ENCODE data around the gene ACP7. TPM values are rescaled to one million over a fixed set of nuclear protein-coding genes. Genes with fewer than 3 reads are reported as not detected.
"Not testable (repeated sequence)": the region's sequence is repeated elsewhere in the genome, so short reads cannot be mapped to it uniquely, and the experiment has no call there.

The ACP7 gene
- total RNA-seq, 1 donor from 2014 or later = not detected

- intact Hi-C loops (cut with micrococcal nuclease) = no loop called here
These were observed 46.4 kb downstream of the ACP7 start for GRCh38 chr19:39130337-39131254.

DNA sequence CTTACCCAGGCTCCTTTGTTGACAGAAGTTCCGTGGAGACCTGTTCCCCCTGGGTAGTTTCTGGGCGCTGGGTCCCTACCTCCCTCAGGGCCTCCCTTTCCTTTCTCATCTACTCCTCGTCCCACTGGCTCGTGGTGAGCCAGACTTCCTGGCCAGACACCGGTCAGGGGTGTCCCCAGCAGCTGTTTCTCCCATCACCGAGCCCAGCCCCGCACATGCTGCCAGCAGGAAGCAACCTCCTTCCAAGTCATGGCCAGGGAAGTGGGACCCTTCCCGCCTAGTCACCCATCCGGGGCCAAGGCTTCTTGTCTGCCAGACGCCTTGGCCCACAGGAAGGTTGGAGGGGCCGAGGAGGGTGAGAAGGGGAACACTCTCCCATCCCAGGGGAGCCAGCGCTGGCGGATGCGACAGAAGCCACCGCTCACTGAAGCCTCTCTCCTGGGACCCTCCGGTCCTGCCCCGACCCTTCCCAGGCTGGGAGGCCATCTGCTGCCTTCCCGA, 47.1 kb downstream of the ACP7 start:
- intact Hi-C loops (cut with micrococcal nuclease) = no loop called here

- intact Hi-C loops (cut with micrococcal nuclease) = no loop called here
These were observed 48.3 kb downstream of the ACP7 start for GRCh38 chr19:39132344-39132969.

DNA sequence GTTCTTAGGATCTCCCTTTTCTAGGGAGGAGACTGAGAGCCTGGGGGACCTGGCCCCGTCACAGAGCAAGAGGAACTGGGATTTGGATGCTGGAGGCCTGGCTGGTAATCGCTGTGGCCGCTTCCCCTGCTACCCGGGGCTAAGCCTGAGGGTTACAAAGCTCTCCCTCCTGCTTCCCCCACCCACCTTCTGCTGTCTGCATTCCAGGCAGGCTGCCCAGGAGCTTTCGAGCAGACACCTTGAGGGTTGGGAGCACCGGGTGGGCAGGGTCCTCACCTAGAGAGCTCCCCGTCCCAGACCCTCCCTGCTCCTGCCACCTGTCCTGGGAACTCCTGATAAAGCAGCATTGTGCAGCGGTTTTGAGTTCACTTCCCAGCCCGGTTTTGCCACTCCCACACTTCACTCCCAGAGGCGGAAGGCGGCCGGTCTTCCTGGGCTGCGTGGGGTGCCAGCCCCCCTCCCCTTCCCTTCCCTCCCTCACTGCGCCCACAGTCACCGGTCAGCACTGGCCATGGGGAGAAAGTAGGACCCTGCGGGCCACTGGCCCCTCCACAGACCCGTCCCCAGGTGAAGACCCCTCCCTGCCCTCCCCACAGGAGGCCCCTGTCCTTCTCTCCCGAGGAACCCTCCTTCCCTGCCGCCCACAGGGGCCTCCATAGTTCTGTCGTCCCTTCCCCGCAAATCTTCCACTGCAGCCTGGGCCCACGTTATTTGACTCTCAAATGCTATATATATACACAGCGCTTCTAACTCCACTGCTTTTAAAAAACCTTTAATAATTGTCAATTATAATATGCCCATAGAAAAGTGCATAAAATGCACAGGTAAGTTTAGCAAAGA, 49.5 kb downstream of the ACP7 start:
- intact Hi-C loops (cut with micrococcal nuclease) = no loop called here

GRCh38 chr19:39135701-39136100, 51.5 kb downstream of the ACP7 start:
- intact Hi-C loops (cut with micrococcal nuclease) = no loop called here

DNA sequence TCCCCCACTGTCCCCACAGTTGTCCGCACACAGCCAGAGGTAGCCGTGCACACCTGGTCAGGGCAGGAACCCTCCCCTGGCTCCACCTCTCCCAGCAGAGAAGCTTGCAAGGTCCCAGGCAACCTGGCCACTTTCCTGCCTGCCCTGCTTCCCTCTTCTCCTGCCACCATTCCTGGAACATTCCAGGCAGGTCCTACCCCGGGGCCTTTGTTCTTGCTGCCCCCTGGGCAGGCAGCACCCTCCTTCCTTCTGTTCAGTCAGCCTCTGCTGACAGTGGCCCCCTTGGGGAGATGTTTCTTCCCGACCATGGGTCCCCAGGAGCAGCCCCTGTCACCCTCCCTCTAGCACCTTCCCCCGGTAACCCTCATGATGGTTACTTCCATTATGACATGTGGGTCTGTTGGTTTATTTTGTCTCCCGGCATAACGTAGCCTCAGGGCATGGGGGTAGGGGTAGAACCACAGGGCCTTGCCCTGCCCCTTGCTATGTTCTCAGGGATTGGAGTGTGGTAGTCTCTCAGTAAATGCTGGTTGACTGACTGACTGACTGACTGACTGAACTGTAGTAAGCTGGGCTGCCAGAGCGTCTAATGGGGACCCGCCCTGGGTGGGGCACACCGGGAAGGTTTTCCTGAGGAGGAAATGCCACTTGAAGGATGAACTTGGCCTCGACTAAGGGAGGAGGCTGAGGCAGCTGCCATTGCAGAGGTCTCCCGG, 52.2 kb downstream of the ACP7 start:
- intact Hi-C loops (cut with micrococcal nuclease) = no loop called here

DNA sequence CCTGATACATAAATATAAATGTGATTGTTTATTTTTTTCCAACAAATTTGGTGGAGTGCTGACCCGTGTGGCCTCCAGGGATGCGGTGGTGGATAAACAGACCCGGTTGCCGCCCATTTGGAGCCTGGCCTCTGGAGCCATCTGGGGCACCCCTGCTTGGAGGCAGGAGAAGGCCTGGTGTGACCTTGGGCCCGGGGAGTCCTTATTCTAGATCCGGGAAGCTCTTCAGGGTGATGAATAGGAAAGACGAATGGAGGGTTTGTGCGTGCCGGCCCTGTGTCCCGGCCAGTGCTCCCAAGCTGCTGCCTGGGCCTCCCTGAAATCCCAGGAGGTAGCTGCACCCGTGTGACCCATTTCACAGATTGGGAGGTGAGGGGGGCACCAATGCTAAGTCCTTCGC, 53.0 kb downstream of the ACP7 start:
- intact Hi-C loops (cut with micrococcal nuclease) = no loop called here

DNA sequence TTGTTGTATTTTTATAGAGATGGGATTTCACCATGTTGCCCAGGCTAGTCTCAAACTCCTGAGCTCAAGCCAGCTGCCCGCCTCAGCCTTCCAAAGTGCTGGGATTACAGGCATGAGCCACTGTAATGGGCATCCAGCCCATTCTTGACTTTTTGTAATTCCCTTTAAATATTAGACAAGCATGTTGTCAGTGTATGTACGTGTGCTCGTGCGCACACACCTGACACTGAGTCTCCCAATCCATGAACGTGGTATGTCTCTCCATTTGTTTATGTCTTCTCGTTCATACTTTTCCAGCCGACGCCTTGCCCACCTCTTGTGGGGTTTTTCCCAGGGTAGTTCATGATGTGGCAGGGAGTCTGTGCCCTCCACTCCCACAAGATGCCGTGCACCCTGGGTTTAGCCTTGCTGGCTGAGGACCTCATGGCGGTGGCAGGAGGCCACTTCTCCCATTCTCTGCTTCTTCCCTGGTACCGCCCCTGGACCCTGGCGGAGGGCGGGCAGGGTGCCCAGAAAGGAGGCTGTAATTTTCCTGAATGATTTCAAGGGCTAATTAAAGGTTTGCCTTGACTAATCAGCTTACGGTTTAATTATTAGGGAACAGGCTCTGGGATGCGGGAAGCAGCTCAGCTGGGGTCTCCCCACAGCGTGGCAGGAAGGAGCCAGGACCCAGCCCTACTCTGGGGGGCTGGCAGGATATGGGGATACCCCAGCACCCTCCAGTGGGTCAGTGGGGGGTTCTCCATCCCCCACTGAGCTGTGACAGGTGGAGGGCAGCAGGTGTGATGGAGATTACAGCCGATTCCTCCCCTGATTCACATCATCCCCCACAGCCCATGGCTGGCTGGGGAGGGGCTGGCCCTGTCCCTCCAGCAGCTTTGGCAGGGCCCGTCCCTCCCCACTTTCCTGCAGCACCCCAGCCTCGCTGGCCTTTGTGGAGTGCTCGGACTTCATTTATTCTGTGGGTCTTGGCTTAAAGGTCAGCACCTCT, 54.3 kb downstream of the ACP7 start:
- intact Hi-C loops (cut with micrococcal nuclease) = no loop called here

DNA sequence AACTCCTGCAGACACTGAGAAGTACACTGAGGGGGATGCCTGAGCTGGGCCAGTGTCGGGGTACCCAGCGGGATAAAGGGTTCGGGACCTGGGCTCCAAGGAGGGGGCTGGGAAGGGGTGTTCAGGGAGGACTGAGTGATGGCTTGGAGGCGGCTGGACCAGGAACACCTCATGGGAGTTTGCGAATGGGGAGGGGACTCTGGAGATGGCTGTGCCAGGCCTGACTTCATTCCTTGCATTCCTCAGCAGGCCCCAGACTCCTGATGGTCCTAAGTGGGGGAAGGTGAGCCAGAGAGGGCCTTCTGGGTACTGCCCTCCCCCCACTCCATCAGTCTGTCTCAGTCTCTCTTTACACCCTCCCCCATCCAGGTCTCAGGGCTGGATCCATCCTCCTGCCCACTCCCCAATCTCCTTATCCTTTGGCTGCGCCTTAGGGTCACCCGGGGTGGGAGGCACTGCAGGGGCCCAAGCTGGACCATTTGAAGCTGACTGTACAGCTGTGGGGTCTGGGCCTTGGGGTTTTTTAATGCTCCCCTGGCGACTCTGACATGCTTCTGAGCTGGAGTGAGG, 55.2 kb downstream of the ACP7 start:
- intact Hi-C loops (cut with micrococcal nuclease) = no loop called here

GRCh38 chr19:39139971-39140453, 55.8 kb downstream of the ACP7 start:
- intact Hi-C loops (cut with micrococcal nuclease) = no loop called here

DNA sequence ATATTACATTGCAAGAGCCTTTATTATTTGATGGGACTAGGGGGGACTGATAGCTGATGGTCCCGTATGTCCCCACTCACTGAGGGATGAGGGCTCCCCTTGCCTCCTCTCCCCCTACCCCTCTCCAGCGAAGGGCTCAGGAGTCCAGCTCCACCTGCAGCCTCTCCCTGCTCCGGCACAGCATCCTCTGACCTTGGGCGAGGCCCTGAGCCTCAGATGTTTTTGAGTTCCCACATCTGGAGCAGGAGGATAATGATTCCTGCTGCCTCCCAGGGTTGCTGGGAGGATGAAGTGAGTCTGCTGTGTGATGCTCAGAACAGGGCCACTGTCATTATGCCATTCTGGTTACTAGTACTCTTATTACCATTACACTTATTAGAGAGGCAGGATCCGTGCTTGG, 56.4 kb downstream of the ACP7 start:
- intact Hi-C loops (cut with micrococcal nuclease) = no loop called here

DNA sequence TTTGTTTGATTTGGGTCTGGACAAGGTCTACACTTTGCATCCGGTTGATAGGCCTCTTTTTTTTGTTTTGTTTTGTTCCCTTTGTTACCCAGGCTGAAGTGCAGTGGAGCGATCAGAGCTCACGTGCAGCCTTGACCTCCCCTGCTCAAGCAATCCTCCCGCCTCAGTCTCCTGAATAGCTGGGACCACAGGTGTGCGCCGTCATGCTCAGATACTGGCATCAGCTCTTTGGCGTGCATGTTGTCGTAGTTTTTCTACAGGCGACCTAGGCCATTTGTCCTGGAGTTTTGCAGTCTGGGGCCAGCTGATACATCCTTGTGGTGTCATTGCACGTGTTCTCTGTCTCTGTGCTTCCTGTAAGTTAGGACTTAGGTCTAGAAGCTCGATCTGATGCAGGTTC, 57.8 kb downstream of the ACP7 start:
- intact Hi-C loops (cut with micrococcal nuclease) = no loop called here

DNA sequence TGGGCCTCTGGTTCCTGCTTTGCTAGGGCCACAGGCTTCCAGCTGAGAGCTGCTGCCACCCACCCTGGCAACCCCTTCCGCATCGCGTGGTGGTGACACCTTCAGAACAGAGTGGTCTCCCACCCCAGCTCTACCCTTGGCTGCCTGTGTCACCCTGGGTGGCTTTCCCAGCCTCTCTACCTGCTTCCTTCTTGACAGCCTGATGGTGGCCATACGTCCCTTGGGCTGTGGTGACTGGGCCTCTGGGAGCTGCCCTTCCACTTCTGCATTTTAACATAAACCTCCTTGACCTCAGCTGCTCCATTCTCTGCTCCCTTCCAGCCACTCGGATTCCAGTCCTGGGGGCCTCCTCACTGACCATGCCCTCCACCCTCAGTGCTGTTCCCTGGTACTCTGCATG, 58.5 kb downstream of the ACP7 start:
- intact Hi-C loops (cut with micrococcal nuclease) = no loop called here

GRCh38 chr19:39143757-39144289, 59.7 kb downstream of the ACP7 start:
- intact Hi-C loops (cut with micrococcal nuclease) = not testable (repeated sequence)

GRCh38 chr19:39144290-39145071, 60.3 kb downstream of the ACP7 start:
- intact Hi-C loops (cut with micrococcal nuclease) = no loop called here

- intact Hi-C loops (cut with micrococcal nuclease) = no loop called here
These were observed 61.2 kb downstream of the ACP7 start for GRCh38 chr19:39145180-39145953.

DNA sequence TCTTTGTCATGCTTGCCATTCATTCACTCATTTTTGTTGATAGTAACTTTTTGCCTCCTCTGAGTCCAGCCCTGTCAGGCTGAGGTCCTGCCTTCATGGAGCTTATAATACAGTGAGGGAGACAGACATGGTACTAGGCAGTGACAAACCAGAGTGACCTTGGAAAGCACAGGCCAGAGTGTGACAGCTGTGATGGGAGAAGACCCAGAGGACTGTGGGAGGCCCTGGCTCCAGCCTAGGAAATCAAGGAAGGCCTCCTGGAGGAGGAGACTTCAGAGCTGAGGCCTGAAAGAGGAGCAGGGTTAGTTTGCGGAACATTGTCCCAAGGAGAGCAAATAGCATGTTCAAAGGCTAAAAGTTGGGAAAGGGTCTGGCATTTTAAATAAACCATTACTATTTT, 61.9 kb downstream of the ACP7 start:
- intact Hi-C loops (cut with micrococcal nuclease) = no loop called here
